GM12892 (cell line): ENCODE measurements around the gene ZNF282.
"Not testable (repeated sequence)": the region's sequence is repeated elsewhere in the genome, so short reads cannot be mapped to it uniquely, and the experiment has no call there.

Experiments used
- POLR2A ChIP-seq: IDR thresholded peaks from 2 replicates; pipeline ENCODE4 v1.6.1; 2011; ENCODE audit warnings: low read depth, low read length, control low read depth
- POLR2AphosphoS5 ChIP-seq: IDR thresholded peaks from 2 replicates; pipeline ENCODE4 v1.6.1; 2011; ENCODE audit warnings: low read depth, low read length, control low read depth
- TAF1 ChIP-seq: IDR thresholded peaks from 2 replicates; pipeline ENCODE4 v1.6.1; 2011; ENCODE audit warnings: low read depth, mild to moderate bottlenecking, control low read depth, low read length, borderline replicate concordance

DNA sequence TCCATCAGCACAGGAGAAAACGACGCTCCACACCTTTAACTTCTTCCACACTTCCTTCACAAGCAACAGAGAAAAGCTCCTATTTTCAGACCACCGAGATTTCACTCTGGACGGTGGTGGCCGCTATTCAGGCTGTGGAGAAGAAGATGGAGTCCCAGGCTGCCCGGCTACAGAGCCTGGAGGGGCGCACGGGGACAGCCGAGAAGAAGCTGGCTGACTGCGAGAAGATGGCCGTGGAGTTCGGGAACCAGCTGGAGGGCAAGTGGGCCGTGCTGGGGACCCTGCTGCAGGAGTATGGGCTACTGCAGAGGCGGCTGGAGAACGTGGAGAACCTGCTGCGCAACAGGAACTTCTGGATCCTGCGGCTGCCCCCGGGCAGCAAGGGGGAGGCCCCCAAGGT is 54.8 kb downstream of the ZNF282 start:
- TF ChIP-seq POLR2A, TAF1, POLR2AphosphoS5: not testable (repeated sequence)
